Vagina (tissue), 2 donors: ENCODE measurements around the gene SEMA3E.

Source experiments
- CTCF ChIP-seq, 3 experiments: fragments of 450-650 bp in 2 of 3; fragments of 200-600 bp in 1 of 3; sonication (generic) in 1 of 3; IDR thresholded peaks; one replicate each; pipeline ENCODE4 v1.5.1; 2017 to 2019; ENCODE audit warnings: antibody characterized with exemption in 3 of 3, mild to moderate bottlenecking in 2 of 3, moderate library complexity in 2 of 3
- POLR2A ChIP-seq, 2 donors: fragments of 450-650 bp; IDR thresholded peaks; one replicate each; pipeline ENCODE4 v1.6.1; 2017; ENCODE audit warnings: antibody characterized with exemption in 2 of 2, mild to moderate bottlenecking in 2 of 2, moderate library complexity in 2 of 2

GRCh38 chr7:83643012-83643411 is 5.9 kb downstream of the SEMA3E start:
- TF ChIP-seq POLR2A (IDR thresholded peaks at IDR 0.05): no peak
- TF ChIP-seq CTCF (IDR thresholded peaks at IDR 0.05): no peak
